Sigmoid colon (tissue), 7 donors: Measurements from ENCODE around the gene DND1. TPM values are rescaled to one million over a fixed set of nuclear protein-coding genes. Genes with fewer than 3 reads are reported as not detected.
"Not testable (repeated sequence)": the region's sequence is repeated elsewhere in the genome, so short reads cannot be mapped to it uniquely, and the experiment has no call there.

Experiments
- DNase-seq: peaks from one replicate; pipeline ENCODE4 v3.0.0-alpha.2; 2019
- H3K27ac ChIP-seq, 4 donors: fragments of 200-600 bp; sonication (generic); one replicate each; pipeline ENCODE4 v1.5.1; 2016 to 2019; ENCODE audit warnings: mild to moderate bottlenecking in 1 of 4
- H3K27me3 ChIP-seq, 3 donors: fragments of 200-600 bp; sonication (generic); one replicate each; pipeline ENCODE4 v1.5.1; 2019; ENCODE audit warnings: mild to moderate bottlenecking in 1 of 3
- H3K36me3 ChIP-seq, 4 donors: fragments of 200-600 bp; sonication (generic); one replicate each; pipeline ENCODE4 v1.5.1; 2016 to 2019
- H3K4me1 ChIP-seq, 4 donors: fragments of 200-600 bp; sonication (generic); one replicate each; pipeline ENCODE4 v1.5.1; 2017 to 2019
- H3K4me3 ChIP-seq, 4 donors: fragments of 200-600 bp; sonication (generic); one replicate each; pipeline ENCODE4 v1.5.1; 2017 to 2019; ENCODE audit warnings: mild to moderate bottlenecking in 2 of 4, moderate library complexity in 1 of 4
- H3K9me3 ChIP-seq, 4 donors: fragments of 200-600 bp in 3 of 4; sonication (generic) in 3 of 4; one replicate each; pipeline versions ENCODE4 v1.5.1 to v1.6.1; 2013 to 2019
- CTCF ChIP-seq, 4 experiments: fragments of 450-650 bp in 3 of 4; fragments of 200-600 bp in 1 of 4; IDR thresholded peaks; one replicate each; pipeline ENCODE4 v1.5.1; 2016 to 2019; ENCODE audit warnings: antibody characterized with exemption in 4 of 4, mild to moderate bottlenecking in 3 of 4, moderate library complexity in 2 of 4
- EP300 ChIP-seq, 4 donors: sonication (generic); formaldehyde crosslinking; IDR thresholded peaks; one replicate each; pipeline ENCODE4 v1.6.1; 2017; ENCODE audit warnings: antibody characterized with exemption in 4 of 4
- POLR2A ChIP-seq, 2 donors: fragments of 450-650 bp; IDR thresholded peaks; one replicate each; pipeline ENCODE4 v1.6.1; 2016; ENCODE audit warnings: antibody characterized with exemption in 2 of 2, mild to moderate bottlenecking in 2 of 2, moderate library complexity in 2 of 2
- POLR2AphosphoS5 ChIP-seq, 4 donors: sonication (generic); formaldehyde crosslinking; IDR thresholded peaks; one replicate each; pipeline ENCODE4 v1.6.1; 2017; ENCODE audit warnings: antibody characterized with exemption in 4 of 4
- WGBS, 2 donors: extraction: QIAGEN DNeasy Blood & Tissue Kit; methylation state at CpG; one replicate each; pipeline ENCODE4 v1.1.7; 2013; 5-methylcytosine and 5-hydroxymethylcytosine counted together
- intact Hi-C: fragments of 100-400 bp; cut with DNase I; formaldehyde crosslinking; loops from one replicate; pipeline ENCODE4 v1.15.1; 2023
- polyA plus RNA-seq, 3 donors: library from polyadenylated mRNA; stranded (reverse); fragments of 200-250 nt; gene quantifications; one replicate each; pipeline ENCODE4 v1.2.3, GENCODE V29; 2013
- total RNA-seq, 4 donors: library from RNA; depleted of rRNA; stranded (reverse); fragments of >200 nt; gene quantifications; one replicate each; pipeline ENCODE4 v1.1.0, GENCODE V29; 2016
- donor health status: healthy with polysubstance abuse.
- donor health status: Bipolar disorder and iron deficiency.
- donor health status: healthy.

DND1 gene
- total and polyA plus RNA-seq, 7 donors = 0.36 to 2.4 (median 0.69) TPM; not detected in 2

DNA sequence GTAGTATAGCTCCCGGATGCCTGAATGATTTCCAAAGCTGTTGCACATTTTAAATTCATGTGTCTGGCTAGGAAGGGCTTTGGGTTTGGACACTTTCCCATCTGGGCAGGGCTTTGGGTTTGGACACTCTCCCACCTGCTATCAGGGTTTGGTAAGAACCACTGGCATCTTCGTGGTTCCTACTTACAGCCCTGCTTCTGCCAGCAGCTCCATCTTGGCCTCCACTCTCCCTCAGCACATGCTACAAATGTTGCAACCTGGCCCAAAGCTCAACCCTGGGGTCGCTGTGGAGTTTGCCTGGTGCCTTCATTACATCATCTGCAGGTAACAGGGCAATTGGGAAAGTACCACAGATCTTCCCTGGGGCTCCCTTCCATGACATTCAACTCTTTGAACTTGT is 30.7 kb downstream of the DND1 start:
- 70 to 84% methylated on average over 3 of the region's 3 CpGs for WGBS, 2 donors
- Histone ChIP-seq H3K4me1 (peaks cover 0 to 34% (median 27%) of the 10 kb centered on the region in 4 donors), H3K27ac (no peak overlapping the region), H3K4me3 (no peak overlapping the region), H3K27me3 (no peaks in the 10 kb centered on the region), H3K36me3 (peaks cover 0 to 49% (median 18%) of the 10 kb centered on the region in 4 donors), H3K9me3 (no peaks in the 10 kb centered on the region)
- no peak for TF ChIP-seq POLR2AphosphoS5 (IDR thresholded peaks at IDR 0.05)
- no peak for TF ChIP-seq EP300 (IDR thresholded peaks at IDR 0.05)
- TF ChIP-seq POLR2A (IDR thresholded peaks at IDR 0.05) = no peak
- TF ChIP-seq CTCF (IDR thresholded peaks at IDR 0.05) = no peak
- intact Hi-C loops = loop anchor here (10.0 kb wide), 1 partner anchor 268 kb away; no protein-coding TSS in a partner anchor
- no peak for DNase-seq

DNA sequence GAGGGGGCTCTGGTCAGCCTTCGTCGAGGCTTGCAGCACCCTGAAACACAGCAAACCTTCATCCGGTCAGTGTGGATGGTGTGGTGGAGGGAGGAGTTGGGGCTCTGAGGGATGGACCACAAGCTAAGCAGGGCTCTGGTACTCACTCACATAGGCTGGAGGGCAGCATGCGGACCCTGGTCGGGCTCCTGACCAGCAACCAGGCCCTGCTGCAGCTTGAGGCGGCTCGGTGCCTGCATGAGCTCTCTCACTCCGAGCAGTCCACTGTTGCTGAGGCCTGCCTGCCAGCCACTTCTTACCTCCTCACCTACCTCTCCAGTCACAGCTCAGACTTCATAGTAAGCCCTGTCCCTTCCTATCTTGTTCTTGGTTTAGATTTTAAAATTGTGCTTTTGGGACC is 31.7 kb downstream of the DND1 start:
- peaks cover 0 to 30% (median 22%) of the 10 kb centered on the region in 4 donors for H3K4me1 ChIP-seq
- WGBS, 2 donors = 94% methylated on average over 8 of the region's 8 CpGs
- peaks cover 0 to 49% (median 18%) of the 10 kb centered on the region in 4 donors for H3K36me3 ChIP-seq
- intact Hi-C loops = loop anchor here (10.0 kb wide), 1 partner anchor 267 kb away; no protein-coding TSS in a partner anchor
- H3K27me3 ChIP-seq = no peaks in the 10 kb centered on the region
- TF ChIP-seq CTCF (IDR thresholded peaks at IDR 0.05) (no peak), POLR2AphosphoS5 (IDR thresholded peaks at IDR 0.05) (no peak), POLR2A (IDR thresholded peaks at IDR 0.05) (no peak), EP300 (IDR thresholded peaks at IDR 0.05) (no peak)
- no peak for DNase-seq
- no peak overlapping the region for H3K4me3 ChIP-seq
- H3K27ac ChIP-seq = no peak overlapping the region
- no peaks in the 10 kb centered on the region for H3K9me3 ChIP-seq

DNA sequence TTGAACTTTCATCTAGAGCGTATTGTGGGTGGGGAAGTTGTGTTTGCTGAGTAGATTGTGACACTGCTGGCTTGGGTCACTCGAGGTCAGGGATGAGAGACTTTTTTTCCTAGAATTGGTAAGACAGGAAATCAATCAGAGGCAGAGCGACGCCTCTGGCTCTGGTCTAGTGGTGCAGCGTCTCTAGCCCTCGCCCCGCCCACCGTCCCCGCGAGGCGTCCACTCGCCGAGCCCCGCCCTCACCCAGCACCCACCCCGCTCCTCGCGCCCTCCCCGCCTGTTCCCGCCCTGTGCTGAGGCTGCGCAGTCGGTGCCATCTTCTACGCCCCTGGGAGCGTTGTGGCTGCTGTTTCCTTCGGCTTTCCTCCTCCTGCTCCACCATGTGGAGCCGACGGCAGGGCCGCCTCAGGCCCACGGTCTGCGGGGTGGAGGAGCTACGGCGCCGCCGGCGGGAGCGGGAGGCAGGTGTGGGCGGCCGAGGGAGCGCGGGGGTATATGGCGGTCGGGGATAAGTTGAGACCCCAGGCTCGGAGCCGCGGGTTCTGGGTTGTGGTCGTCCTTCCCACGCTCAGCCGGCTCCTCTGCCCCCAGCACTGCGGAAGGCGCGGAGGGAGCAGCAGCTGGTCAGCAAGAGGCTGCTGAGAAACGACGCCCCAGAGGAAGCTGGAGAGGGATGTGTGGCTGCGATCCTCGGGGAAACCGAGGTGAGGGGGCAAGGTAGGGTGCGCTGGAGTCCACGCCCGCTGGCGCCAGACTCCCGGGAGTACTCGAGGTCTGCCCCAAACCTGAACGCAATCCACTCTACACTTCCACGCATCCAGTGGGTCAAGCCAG is 34.0 kb downstream of the DND1 start, which contains the start of gene TMCO6:
TSS of gene TMCO6 (plus strand) at position 304 of the 834 bp plus-strand sequence. CDS start at position 381, 77 bp downstream.
- DNase-seq = peak; percentile 99
- peaks cover 0 to 30% (median 9%) of the 10 kb centered on the region in 4 donors for H3K36me3 ChIP-seq
- H3K9me3 ChIP-seq = no peaks in the 10 kb centered on the region
- 1% methylated on average over 63 of the region's 63 CpGs for WGBS, 2 donors
- no peaks in the 10 kb centered on the region for H3K27me3 ChIP-seq
- intact Hi-C loops = loop anchor here (2.0 kb wide), 2 partner anchors 75 to 93 kb away; partner anchors contain the start of genes APBB3, EIF4EBP3 and SLC35A4
- H3K4me1 ChIP-seq = peaks cover 0 to 18% (median 12%) of the 10 kb centered on the region in 4 donors
- peak within 1 kb of the TSS; percentile 88 to 91 (median 90) for H3K27ac ChIP-seq
- H3K4me3 ChIP-seq = peak within 1 kb of the TSS; percentile 66 to 77 (median 71)
- peak in 1 of 4 donors; percentile 17 for TF ChIP-seq EP300 (IDR thresholded peaks at IDR 0.05)
- TF ChIP-seq CTCF (IDR thresholded peaks at IDR 0.05) = peak; percentile 32 to 63 (median 59)
- peak; percentile 79 to 90 (median 86) for TF ChIP-seq POLR2AphosphoS5 (IDR thresholded peaks at IDR 0.05)
- TF ChIP-seq POLR2A (IDR thresholded peaks at IDR 0.05) = peak; percentile 21 to 59

- not testable (repeated sequence) for DNase-seq, H3K27me3 ChIP-seq, H3K9me3 ChIP-seq
- peak overlapping the region; percentile 88 to 91 (median 90) for H3K27ac ChIP-seq
- intact Hi-C loops = loop anchor here (2.0 kb wide), 2 partner anchors 74 to 92 kb away; partner anchors contain the start of genes APBB3, EIF4EBP3 and SLC35A4
- H3K4me3 ChIP-seq = peak overlapping the region; percentile 66 to 77 (median 71)
- 11 to 19% methylated on average over 9 of the region's 9 CpGs for WGBS, 2 donors
- peaks cover 0 to 24% (median 5%) of the 10 kb centered on the region in 4 donors for H3K36me3 ChIP-seq
- H3K4me1 ChIP-seq = peaks cover 0 to 18% (median 12%) of the 10 kb centered on the region in 4 donors
Measured at GRCh38 chr5:140638898-140639147, 34.6 kb downstream of the DND1 start.
